DMS 273 treated with DMSO at 0.1 percent for 48 hours (cell line): ENCODE results near the gene MYPN.
"Not testable (repeated sequence)": the region's sequence is repeated elsewhere in the genome, so short reads cannot be mapped to it uniquely, and the experiment has no call there.

Experiments
- DNase-seq: peaks from one replicate; lab custom pipeline; 2025; lab: John Stamatoyannopoulos, UW

Gene MYPN

GRCh38 chr10:68135922-68136792, 26.9 kb downstream of the MYPN start:
- peak; percentile 59 for DNase-seq

- no peak for DNase-seq
Measured at GRCh38 chr10:68137171-68137570, 27.9 kb downstream of the MYPN start.

GRCh38 chr10:68138526-68138925, 29.2 kb downstream of the MYPN start:
- DNase-seq = no peak

- DNase-seq = no peak
Measured at GRCh38 chr10:68139448-68140272, 30.4 kb downstream of the MYPN start.

DNA sequence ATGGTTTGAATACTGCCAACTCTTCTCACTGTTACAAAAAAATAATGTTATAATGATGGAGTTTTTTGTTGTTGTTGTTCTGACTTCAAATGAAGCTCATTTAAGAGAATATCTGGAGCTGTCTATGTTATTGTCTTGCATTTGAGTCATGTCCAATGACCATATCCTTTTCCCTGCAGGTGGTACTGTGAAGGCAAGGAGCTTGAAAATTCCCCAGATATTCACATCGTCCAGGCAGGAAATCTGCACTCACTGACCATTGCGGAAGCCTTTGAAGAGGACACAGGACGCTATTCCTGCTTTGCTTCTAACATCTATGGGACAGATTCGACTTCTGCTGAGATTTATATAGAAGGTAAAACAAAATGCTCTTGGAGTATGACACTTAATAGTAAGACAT, 33.5 kb downstream of the MYPN start:
- DNase-seq = no peak

- DNase-seq = no peak
Measured at GRCh38 chr10:68144709-68145108, 35.4 kb downstream of the MYPN start.

DNA sequence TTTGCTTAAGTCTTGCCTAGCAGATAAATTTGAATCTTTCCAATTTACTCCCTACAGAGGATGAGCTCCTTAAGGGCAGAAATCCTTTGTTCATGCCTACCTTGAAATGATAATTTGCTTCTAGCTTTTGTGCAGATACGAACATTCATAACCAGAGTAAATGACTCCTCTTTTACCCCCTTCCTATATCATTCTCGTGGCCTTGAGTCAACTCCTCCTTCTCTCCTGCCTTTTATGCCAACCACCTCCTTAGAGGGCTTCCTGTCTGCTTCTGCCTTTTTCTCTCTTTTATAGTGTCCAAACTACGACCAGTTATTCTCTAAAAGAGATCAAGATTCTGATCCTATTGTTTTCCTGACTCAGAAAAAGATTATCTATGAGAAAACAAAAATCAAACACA, 36.4 kb downstream of the MYPN start:
- no peak for DNase-seq

DNA sequence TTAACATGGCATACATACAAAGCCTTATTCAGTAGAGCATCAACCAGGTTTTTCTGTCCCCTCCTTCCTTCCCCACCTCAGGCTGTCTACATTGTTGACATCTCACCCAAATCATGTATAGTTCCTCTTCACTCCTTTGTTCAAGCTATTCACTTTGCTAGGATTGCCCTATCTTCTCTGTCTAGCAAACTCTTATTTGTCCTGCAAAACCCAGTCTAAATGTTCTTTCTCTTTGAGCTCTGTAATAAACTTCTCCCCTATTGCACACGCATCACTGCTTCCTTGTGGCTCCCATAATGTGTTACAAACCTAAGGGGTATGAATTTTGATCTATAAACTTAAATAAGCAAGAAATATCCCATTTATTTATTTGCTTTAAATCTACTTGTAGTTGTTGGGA, 36.8 kb downstream of the MYPN start:
- no peak for DNase-seq

- DNase-seq = no peak
Measured at GRCh38 chr10:68151453-68151852, 42.2 kb downstream of the MYPN start.

DNA sequence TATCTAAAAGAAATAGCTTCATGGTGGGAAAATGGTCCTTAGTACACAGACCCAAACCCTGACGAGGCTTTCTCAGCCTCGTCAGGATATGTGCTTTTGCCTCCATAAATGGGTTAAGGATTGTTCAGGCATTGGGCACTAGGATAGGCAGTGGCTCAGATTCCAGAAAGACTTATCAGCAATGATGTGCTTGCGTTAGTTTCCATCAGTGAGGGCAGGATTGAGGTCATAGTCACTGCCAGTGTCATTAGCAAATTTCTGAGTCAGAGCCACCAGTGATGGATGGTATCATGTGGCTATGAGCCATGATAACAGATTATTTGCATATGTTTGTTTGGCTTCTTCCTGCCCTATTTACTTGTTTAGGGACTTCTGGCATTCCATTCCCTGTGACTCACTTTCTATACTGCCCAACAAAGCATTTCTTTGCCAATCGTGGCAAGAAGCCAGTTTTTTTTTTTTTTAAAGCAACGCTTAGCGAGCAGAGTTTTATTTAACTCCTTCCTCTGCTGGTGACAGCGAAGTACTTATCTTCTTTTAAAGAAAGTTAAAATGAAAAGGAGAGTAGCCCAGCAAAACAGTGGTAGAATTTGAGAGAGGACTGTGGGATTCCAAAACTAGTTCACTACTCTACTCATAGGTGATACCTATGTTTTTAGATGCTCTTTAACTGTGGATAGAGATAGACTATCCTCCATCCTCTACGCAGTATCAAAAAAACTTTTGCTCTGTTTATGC, 44.4 kb downstream of the MYPN start:
- peak; percentile 62 for DNase-seq

DNA sequence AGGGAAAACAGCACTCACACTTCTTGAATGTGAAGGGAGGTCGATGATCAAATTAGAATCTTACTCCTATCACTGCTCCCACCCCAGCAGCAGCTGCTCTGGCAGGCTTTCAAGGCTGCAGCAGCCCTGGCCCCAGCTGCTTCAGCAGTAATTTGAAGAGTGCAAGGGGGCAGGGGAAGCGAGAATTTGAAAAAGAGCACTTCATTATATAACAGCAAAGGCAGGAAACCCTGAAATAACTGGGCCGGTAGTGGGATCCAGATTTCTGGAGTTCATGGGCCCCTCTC, 44.9 kb downstream of the MYPN start:
- peak; percentile 61 for DNase-seq

GRCh38 chr10:68155615-68156210, 46.4 kb downstream of the MYPN start:
- DNase-seq = no peak

DNA sequence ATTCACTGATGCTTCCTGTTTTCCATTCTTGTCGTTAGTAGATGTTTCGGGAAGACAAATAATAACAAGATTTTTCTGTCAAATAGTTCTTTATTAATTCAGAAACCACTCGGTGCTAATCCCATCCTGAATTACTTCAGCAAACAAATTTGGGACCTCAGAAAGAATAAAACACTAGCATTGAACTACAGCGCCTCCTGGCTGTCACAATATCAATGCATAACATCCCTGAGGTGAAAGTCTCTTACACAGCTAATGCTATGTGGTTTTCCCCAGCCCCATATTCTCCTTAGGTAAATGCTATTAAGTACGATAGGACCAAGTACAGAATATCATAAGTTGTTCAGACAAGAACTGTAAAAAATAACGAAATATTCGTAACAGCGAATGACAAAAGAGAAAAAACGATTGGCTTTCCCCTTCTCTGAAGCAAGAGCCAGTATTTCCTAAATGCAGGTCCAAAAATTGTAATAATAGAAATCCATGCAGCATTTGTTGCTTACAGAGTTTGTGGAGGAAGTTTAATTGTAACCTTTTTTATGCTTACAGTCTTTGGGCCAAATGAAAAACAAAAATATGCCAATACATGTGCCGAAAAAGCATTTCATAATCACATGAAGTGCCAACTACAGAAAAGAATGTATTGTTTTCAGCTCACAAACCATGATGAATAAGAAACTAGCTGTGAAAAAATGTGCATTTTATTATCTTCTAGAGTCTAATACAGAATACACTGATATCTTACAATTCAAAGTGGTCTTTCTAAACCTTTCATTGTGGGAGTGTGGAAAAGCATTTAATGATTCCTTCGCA, 47.3 kb downstream of the MYPN start:
- DNase-seq = peak; percentile 20

- not testable (repeated sequence) for DNase-seq
Measured at GRCh38 chr10:68157522-68157921, 48.2 kb downstream of the MYPN start.

- no peak for DNase-seq
Measured at GRCh38 chr10:68158031-68158430, 48.7 kb downstream of the MYPN start.

- no peak for DNase-seq
Measured at GRCh38 chr10:68163735-68164134, 54.4 kb downstream of the MYPN start.

GRCh38 chr10:68165643-68166042, 56.4 kb downstream of the MYPN start:
- no peak for DNase-seq

GRCh38 chr10:68166871-68167585, 57.7 kb downstream of the MYPN start:
- DNase-seq = no peak

- DNase-seq = no peak
Measured at GRCh38 chr10:68167586-68168189, 58.4 kb downstream of the MYPN start.

DNA sequence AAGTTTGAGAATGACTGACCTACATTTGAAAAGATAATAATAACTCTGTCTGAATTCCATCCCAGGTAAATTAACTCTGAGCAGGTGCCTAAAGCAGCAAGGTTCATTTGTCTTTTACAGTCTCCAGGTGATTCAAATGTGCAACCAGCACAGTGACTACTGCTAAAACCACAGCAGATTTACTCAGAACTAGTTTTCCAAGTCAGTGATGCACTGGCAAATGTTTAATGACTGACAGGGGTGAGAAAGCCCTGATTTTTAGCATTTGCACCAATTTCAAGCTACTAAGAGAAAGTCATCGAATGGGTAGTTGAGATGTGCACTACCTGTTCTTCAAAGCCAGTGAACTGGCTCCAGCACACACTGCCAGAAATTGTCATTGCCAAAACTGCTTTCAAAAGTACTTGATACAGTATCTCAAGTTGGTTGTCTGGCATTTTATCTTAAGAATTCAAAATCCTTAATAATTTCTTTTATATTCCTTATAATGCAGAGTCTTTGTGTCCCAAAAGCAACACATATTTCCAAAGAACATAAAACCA, 62.3 kb downstream of the MYPN start:
- no peak for DNase-seq
